HG03565 (cell line): ENCODE measurements around the gene SH3GL2.
"Not testable (repeated sequence)": the region's sequence is repeated elsewhere in the genome, so short reads cannot be mapped to it uniquely, and the experiment has no call there.

Experiments used
- ATAC-seq: cut with Tn5 transposase; IDR thresholded peaks from one replicate; pipeline ENCODE4 v1.9.1; 2021; ENCODE audit warnings: mild to moderate bottlenecking, moderate library complexity; ENCODE audit not compliant: unreplicated experiment

SH3GL2 gene

GRCh38 chr9:17742067-17742466, 163.2 kb downstream of the SH3GL2 start:
- ATAC-seq = no peak

DNA sequence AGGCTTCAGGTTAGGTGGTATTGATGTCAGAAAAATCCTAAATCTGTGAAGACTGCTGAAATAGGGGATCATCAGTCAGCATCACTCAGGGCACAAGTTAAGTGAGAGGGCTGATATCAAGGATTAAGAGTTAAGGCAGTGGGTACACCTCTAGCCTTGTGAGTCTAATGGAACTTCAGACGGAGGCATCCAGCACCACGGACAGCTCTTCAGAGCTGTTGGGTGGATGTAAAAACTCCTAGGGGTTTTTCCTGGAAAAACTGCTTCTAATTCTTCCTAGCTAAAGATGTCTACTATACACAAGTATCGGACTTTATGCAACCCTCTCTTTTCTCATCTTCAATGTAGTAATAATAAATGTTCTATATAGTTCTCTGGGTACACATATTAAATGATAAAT, 165.9 kb downstream of the SH3GL2 start:
- ATAC-seq = no peak

- no peak for ATAC-seq
Measured at GRCh38 chr9:17750269-17750668, 171.4 kb downstream of the SH3GL2 start.

GRCh38 chr9:17751486-17751885, 172.6 kb downstream of the SH3GL2 start:
- no peak for ATAC-seq

- ATAC-seq = no peak
Measured at GRCh38 chr9:17752021-17752420, 173.2 kb downstream of the SH3GL2 start.

GRCh38 chr9:17757816-17758215, 178.9 kb downstream of the SH3GL2 start:
- no peak for ATAC-seq

DNA sequence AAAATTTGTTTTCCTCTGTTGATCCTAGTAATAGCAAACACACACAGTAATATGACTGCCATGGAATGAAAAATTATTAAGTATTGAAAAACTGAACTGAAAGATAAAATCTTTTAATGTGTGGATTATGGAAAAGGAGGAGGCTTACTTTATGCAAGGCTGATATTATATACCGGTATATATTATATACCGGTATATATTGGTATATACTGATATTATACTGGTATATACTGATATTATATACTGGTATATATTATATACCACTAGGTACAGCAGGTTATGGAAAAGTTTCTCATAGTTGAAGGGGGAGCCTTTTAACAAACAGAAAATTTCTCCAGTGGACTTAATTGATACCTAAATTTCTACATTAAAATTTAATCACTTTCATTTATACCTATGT, 181.4 kb downstream of the SH3GL2 start:
- no peak for ATAC-seq

DNA sequence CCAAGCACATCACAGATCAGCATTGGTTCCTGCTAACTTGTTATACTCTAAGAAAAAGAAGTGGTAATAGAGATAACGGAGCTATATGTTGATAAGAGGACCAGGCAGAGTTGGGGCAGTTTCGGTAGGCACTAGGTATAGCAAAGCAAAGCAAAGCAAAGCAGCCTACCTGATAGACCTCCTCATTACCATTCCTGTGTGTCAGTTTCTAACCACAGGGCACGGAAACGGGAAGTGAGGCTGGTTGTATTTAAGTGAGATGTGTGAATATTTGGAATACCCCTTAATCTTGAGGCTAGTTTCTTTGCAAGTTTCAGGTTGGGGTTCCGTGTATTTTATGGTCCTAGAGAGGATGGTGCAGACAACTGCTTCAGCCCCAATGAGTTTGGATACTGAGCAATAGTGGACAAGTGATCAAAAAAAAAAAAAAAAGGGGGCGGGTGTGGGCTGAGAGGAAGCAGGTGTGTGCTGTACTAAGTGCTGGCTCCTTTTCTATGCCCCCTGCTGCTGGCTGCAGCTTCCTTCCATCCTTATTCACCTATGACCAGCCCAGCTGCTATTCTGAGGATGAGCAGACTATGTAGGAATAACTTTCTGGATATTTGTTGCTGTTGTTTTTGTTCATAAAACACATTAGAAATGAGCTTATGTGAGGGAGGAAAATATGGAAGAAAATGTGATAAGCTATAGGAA, 183.3 kb downstream of the SH3GL2 start:
- ATAC-seq = no peak

- no peak for ATAC-seq
Measured at GRCh38 chr9:17764306-17764705, 185.4 kb downstream of the SH3GL2 start.

DNA sequence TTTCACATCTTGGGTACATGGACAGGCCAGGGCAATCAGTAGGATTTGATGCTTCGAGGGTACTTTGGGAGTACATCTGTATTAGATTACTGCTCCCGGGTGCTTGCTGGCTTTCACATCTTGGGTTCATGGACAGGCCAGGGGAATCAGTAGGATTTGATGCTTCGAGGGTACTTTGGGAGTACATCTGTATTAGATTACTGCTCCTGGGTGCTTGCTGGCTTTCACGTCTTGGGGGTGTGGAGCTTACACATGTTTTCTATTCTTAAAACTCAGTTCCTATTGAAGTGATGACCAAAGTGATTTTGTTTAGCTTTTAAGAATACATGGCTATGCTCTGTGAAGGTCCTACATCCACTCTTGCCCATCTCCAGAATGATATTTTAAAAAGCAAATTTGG, 186.3 kb downstream of the SH3GL2 start:
- not testable (repeated sequence) for ATAC-seq

DNA sequence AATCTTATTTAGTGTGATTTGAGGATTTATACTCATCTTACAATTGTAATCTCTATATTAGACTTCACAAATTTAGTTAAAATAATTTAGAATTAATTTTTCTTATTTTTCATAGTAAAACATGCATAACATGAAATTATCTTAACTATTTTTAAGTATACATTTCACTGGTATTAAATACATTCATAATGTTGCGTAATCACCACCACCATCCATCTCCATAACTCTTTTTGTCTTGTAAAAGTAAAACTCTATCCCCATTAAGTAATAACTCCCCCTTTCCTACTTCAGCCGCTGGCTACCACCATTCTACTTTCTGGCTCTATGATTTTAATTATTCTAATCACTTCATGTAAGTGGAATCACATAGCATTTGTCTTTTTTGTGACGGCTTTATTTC, 193.4 kb downstream of the SH3GL2 start:
- no peak for ATAC-seq

DNA sequence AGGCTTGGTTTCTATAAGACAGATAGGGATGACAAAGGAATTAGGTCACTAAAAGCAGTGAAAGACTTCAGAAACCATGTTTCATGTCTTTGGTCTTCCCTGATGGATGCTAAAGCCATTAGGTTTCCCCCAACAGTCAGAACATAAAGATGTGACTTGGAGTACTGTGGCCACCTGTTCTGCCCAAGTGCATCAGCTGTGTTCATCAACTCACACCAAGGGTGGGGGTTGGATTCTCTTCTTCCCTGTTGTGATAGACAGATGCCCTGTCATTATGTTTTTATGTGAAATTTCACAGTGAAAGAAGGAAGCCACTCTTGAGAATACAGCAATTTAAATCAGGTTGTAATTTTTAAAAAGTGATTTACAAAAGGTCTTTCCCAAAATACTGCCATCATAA, 196.8 kb downstream of the SH3GL2 start:
- no peak for ATAC-seq

DNA sequence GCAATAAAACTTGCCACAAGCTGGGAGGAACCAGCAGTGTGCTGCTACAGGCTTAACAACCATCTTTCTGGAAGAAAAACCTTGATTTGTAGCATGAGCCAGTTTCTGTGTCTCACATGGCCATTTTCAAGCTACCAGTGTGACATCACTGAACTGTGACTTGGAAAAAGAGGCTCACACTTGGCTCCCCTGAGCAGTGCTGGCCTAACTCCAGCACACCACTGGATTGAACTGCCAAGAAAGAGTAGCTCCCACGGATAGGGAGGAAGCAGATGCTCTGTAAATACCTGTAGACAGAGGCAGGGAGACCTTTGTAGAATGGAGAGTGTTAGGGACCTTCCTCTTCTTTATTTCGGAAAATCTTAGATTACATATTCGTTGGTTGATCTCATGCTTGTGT, 197.9 kb downstream of the SH3GL2 start:
- ATAC-seq = no peak

GRCh38 chr9:17777465-17777864, 198.6 kb downstream of the SH3GL2 start:
- ATAC-seq = no peak

DNA sequence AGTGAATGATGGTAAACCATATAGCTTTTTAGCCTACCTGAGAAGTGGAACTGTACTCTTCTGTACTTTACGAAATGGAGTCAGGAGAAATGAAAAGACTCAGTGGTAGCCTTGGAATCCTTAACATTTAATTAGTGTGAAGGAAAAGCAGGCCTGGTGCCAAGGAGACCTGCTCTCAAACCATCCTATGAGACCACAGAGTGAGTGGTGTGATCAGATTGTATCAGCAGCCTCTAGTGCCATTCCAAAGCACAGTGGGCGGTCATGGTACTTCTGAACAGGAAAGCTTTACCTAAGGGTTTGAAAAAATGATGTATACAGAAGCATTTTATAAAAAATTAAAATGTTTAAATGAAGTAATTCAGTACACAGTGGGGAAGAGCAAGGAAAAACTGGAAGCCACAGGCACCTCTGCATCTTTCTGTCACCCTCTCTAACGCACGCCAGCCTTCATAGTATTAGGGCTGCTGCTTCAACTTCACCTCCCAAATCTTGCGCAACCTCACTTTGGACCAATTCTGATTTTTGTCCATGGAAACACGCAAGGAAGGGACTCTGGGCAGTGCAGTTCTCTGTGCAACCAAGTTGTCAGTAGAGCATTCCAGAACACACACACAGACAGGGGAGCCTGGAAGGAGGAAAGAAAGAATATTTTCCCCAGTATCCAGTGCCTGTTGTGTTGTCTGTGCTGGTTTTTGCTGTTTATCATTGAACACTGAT, 203.7 kb downstream of the SH3GL2 start:
- no peak for ATAC-seq

GRCh38 chr9:17783227-17783626, 204.4 kb downstream of the SH3GL2 start:
- no peak for ATAC-seq

GRCh38 chr9:17789316-17789715, 210.4 kb downstream of the SH3GL2 start:
- no peak for ATAC-seq

DNA sequence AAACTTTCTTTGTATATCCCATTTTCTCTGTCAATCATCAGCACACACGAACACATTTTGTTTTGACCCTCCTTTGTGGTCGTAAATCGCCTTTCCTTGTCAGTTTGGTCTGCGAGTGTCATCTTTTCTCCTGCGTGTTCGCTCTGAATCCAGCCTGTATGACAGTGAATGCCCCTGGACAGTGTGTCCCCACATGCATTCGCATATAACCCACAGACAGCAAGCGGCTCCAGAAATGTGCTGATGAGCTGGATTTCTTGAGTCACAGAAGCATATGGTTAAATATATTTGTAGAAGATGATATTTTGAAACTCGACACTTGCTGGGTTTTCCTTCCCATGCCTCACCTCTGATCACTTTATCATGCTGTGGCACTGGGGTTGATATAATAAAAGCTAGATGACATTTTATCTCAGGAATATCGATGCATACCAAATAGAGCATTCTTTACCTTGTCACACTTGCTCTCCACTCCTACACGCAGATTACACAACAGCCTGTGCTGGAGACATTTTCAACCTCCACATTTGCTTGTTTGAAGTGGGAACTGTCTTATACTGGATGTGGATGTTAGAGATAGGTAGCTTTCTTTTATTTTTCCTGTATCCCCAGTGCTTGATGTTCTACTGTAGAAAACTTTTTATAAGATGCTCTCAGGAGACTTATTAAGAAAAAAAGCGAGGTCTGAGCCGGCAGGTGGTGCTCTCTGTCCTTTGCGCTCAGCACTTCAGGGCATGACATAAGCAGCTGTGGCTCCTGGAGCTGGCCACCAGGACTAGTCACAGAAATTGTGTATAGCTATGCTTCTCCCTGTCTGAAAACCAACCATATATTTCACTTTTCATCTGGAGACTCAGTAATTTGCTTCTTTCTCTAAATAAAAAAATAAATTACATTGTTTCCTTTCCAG, 215.1 kb downstream of the SH3GL2 start:
- ATAC-seq = no peak

DNA sequence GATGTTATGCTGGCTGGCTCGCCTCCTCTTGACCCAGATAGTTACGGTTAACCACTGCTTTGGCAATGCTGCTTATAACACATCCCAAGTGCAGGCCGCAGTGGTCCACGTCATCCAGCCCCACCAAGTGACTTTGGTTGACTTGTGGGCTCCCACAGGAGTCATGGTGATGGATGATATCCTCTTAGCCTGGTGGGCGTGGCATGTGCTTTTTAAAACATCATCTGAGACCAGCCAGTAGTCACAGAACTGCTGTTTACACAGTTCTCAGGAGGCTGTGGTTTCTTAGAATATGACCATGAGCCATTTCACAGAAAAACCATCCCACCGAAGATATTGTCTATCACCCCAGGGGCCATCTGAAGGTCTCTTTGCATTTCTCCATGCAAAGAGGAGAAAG, 216.9 kb downstream of the SH3GL2 start:
- no peak for ATAC-seq

GRCh38 chr9:17799369-17799768, 220.5 kb downstream of the SH3GL2 start:
- no peak for ATAC-seq

- ATAC-seq = no peak
Measured at GRCh38 chr9:17800418-17800817, 221.6 kb downstream of the SH3GL2 start.
